GM23248 (cell line): ENCODE data around the gene SNAI3.

Experiments used
- EZH2 ChIP-seq: fragments of 200-600 bp; sonication (generic); IDR thresholded peaks from 2 replicates; pipeline ENCODE4 v1.6.1; 2018; ENCODE audit warnings: antibody characterized with exemption, mild to moderate bottlenecking; ENCODE audit not compliant: insufficient read depth, poor library complexity, severe bottlenecking
- EZH2phosphoT487 ChIP-seq: fragments of 200-600 bp; sonication (generic); IDR thresholded peaks from 2 replicates; pipeline ENCODE4 v1.6.1; 2018; ENCODE audit warnings: antibody characterized with exemption, moderate library complexity, mild to moderate bottlenecking, low read depth; ENCODE audit not compliant: insufficient read depth

- no peak for TF ChIP-seq EZH2
- TF ChIP-seq EZH2phosphoT487 = no peak
Measured at GRCh38 chr16:88638323-88639230, 47.7 kb downstream of the SNAI3 start, which contains the start of gene IL17C.
